G401 (cell line): ENCODE results near the gene ADAMTS6. TPM values are rescaled to one million over a fixed set of nuclear protein-coding genes. Genes with fewer than 3 reads are reported as not detected.

Experiments
- total RNA-seq: library from RNA; depleted of rRNA; stranded (reverse); fragments of >200 nt; shearing (Covaris generic); gene quantifications from 2 replicates; pipeline ENCODE4 v1.2.3, GENCODE V29; 2014; rRNA removed

ADAMTS6 gene
- total RNA-seq, 1 experiment from 2014 or later: 15.7 TPM

Other genes starting within 250 kb of the ADAMTS6 start
- 36.4 and 65.1 TPM in 2 replicates for gene CENPK, start 81.2 kb upstream of the ADAMTS6 start, total RNA-seq
- gene PPWD1, start 81.4 kb upstream of the ADAMTS6 start, total RNA-seq: 47.1 and 67.0 TPM in 2 replicates
- gene TRIM23, start 142.4 kb upstream of the ADAMTS6 start, total RNA-seq: 9.4 and 16.0 TPM in 2 replicates
- gene SHLD3, start 143.1 kb upstream of the ADAMTS6 start, total RNA-seq: 3.4 and 5.9 TPM in 2 replicates
- 29.1 and 37.7 TPM in 2 replicates for gene TRAPPC13, start 143.1 kb upstream of the ADAMTS6 start, total RNA-seq
- 14.0 and 18.7 TPM in 2 replicates for gene SGTB, start 240.2 kb upstream of the ADAMTS6 start, total RNA-seq
- gene NLN, start 240.3 kb upstream of the ADAMTS6 start, total RNA-seq: 53.6 and 81.4 TPM in 2 replicates